ENCODE results near the gene GPATCH3.

Gene GPATCH3

GRCh38 chr1:26861889-26862378 lies 38.3 kb downstream of the GPATCH3 start:
- no peak for DNase-seq (ENCODE audit: low read depth in 1 of 2, low spot score in 1 of 2)
- no peak overlapping the region for H3K27ac ChIP-seq (replicated peaks)
- TF ChIP-seq, protein P1, sequence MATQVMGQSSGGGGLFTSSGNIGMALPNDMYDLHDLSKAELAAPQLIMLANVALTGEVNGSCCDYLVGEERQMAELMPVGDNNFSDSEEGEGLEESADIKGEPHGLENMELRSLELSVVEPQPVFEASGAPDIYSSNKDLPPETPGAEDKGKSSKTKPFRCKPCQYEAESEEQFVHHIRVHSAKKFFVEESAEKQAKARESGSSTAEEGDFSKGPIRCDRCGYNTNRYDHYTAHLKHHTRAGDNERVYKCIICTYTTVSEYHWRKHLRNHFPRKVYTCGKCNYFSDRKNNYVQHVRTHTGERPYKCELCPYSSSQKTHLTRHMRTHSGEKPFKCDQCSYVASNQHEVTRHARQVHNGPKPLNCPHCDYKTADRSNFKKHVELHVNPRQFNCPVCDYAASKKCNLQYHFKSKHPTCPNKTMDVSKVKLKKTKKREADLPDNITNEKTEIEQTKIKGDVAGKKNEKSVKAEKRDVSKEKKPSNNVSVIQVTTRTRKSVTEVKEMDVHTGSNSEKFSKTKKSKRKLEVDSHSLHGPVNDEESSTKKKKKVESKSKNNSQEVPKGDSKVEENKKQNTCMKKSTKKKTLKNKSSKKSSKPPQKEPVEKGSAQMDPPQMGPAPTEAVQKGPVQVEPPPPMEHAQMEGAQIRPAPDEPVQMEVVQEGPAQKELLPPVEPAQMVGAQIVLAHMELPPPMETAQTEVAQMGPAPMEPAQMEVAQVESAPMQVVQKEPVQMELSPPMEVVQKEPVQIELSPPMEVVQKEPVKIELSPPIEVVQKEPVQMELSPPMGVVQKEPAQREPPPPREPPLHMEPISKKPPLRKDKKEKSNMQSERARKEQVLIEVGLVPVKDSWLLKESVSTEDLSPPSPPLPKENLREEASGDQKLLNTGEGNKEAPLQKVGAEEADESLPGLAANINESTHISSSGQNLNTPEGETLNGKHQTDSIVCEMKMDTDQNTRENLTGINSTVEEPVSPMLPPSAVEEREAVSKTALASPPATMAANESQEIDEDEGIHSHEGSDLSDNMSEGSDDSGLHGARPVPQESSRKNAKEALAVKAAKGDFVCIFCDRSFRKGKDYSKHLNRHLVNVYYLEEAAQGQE (IDR thresholded peaks at IDR 0.05; ENCODE audit: insufficient replicate concordance, low read depth), result no peak
- TF ChIP-seq CTCF (IDR thresholded peaks at IDR 0.05; ENCODE audit: insufficient read depth, low read length), result no peak
- TF ChIP-seq POLR2AphosphoS5 (IDR thresholded peaks at IDR 0.05; ENCODE audit: low read depth), result no peak
- no peak for TF ChIP-seq GABPA (IDR thresholded peaks at IDR 0.05; ENCODE audit: low read depth)
- TF ChIP-seq SPI1 (IDR thresholded peaks at IDR 0.05; ENCODE audit: borderline replicate concordance, low read depth), result no peak
- no peaks in the 10 kb centered on the region for H3K27me3 ChIP-seq (ENCODE audit: insufficient read depth, poor library complexity, severe bottlenecking)
- no peak overlapping the region for H3K4me3 ChIP-seq (replicated peaks; ENCODE audit: insufficient read depth, low read length)

DNA sequence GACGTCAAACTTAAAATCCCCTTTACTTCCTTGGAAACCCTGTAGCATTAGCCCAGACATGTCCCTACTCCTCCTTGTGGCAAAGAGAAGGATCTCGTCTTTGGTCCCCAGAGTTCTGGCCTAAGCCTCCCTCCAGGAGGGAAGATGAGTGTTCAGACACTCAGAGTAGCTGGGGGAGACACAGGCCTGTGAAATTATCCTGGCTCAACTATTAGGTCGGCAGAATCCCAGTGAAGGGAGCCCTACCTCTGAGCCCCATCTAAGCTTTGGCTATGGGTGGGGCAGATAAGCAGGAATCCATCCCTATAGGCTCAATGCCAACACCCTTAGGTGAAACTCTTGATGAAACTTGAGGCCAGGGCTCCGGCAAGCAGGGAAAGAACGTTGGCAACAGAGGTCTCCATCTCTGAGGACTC lies 39.0 kb downstream of the GPATCH3 start:
- no peak for DNase-seq (ENCODE audit: low read depth in 1 of 2, low spot score in 1 of 2)
- Histone ChIP-seq H3K27ac (replicated peaks) (no peak overlapping the region), H3K4me3 (replicated peaks; ENCODE audit: insufficient read depth, low read length) (no peak overlapping the region), H3K27me3 (ENCODE audit: insufficient read depth, poor library complexity, severe bottlenecking) (no peaks in the 10 kb centered on the region)
- no peak for TF ChIP-seq POLR2AphosphoS5 (IDR thresholded peaks at IDR 0.05; ENCODE audit: low read depth)
- TF ChIP-seq CTCF (IDR thresholded peaks at IDR 0.05; ENCODE audit: insufficient read depth, low read length), result no peak
- TF ChIP-seq GABPA (IDR thresholded peaks at IDR 0.05; ENCODE audit: low read depth), result no peak
- TF ChIP-seq, protein P1 (IDR thresholded peaks at IDR 0.05; ENCODE audit: insufficient replicate concordance, low read depth), result no peak
- TF ChIP-seq SPI1 (IDR thresholded peaks at IDR 0.05; ENCODE audit: borderline replicate concordance, low read depth), result no peak

DNA sequence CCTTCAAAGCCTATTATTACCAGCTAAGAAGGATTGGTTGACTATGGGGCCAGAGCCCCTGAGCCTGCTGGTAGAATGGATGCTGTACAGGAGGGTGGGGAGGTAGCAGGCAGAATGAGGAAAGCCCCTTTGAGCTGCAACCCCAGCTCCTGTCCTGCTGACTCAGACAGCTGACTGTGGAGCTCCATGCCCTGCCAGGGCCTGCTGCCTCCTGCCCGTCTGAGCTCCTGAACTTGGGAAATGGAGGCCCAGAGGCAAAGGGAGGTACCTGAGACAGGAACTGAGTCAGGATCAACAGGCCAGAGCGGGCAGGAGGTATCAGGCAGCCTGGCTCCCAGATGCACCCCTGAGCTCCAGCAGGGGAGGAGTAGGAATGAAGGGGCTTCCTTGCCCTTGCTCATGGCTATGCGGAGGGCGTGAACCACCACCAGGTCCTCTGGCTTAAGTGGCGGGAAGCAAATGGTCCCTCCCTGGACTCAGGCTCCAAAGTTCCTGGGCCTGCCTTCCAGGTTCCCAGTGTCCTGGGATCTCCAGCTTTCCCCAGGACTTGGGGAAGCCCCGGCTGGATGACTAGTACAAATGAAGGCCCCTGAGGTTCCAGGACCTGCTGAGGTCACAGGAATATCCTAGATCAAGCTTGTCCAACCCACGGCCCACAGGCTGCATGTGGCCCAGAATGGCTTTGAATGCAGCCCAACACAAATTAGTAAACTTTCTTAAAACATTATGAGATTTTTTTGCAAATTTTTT lies 41.2 kb downstream of the GPATCH3 start:
- no peak for TF ChIP-seq GABPA (IDR thresholded peaks at IDR 0.05; ENCODE audit: low read depth)
- TF ChIP-seq, protein P1 (IDR thresholded peaks at IDR 0.05; ENCODE audit: insufficient replicate concordance, low read depth), result no peak
- TF ChIP-seq POLR2AphosphoS5 (IDR thresholded peaks at IDR 0.05; ENCODE audit: low read depth), result no peak
- TF ChIP-seq CTCF (IDR thresholded peaks at IDR 0.05; ENCODE audit: insufficient read depth, low read length), result no peak
- no peak for TF ChIP-seq SPI1 (IDR thresholded peaks at IDR 0.05; ENCODE audit: borderline replicate concordance, low read depth)
- DNase-seq (ENCODE audit: low read depth in 1 of 2, low spot score in 1 of 2), result no peak
- H3K27me3 ChIP-seq (ENCODE audit: insufficient read depth, poor library complexity, severe bottlenecking), result no peaks in the 10 kb centered on the region
- no peak overlapping the region for H3K4me3 ChIP-seq (replicated peaks; ENCODE audit: insufficient read depth, low read length)
- no peak overlapping the region for H3K27ac ChIP-seq (replicated peaks)

Measured in HL-60 (cell line).